SK-N-SH (cell line): ENCODE measurements around the gene KRT6B. TPM values are rescaled to one million over a fixed set of nuclear protein-coding genes. Genes with fewer than 3 reads are reported as not detected.

Experiments used
- CTCF ChIA-PET: fragments of 300-600, 350-600 bp; formaldehyde crosslinking; extraction: SDS; loops from one replicate; lab custom pipeline; 2021; lab: Yijun Ruan, JAX
- POLR2A ChIA-PET: fragments of 350-600 bp; sonication (Branson Sonifier 250); formaldehyde crosslinking; extraction: SDS; loops from one replicate; lab custom pipeline; 2020; ENCODE audit warnings: antibody characterized with exemption, inconsistent platforms; lab: Yijun Ruan, JAX
- DNase-seq: peaks from one replicate; pipeline ENCODE4 v3.0.0; 2012
- H2AFZ ChIP-seq: fragments of 200-600 bp; sonication (generic); 2 replicates; pipeline ENCODE4 v1.8.1; 2016; ENCODE audit warnings: antibody characterized with exemption, mild to moderate bottlenecking, low read depth
- H3F3A ChIP-seq: fragments of 200-600 bp; sonication (generic); replicated peaks from 2 replicates; pipeline ENCODE3; 2016; ENCODE audit warnings: antibody characterized with exemption, mild to moderate bottlenecking; ENCODE audit not compliant: insufficient read depth
- H3K27ac ChIP-seq, 2 experiments: fragments of 200-500 bp in 1 of 2; fragments of 200-600 bp in 1 of 2; sonication (Bioruptor generic) in 1 of 2; sonication (generic), shearing (Covaris generic) in 1 of 2; 2 replicates each; pipeline versions ENCODE4 v1.5.1 to v1.6.1; 2014 to 2016; ENCODE audit warnings: low read depth in 2 of 2, inconsistent platforms in 1 of 2, low read length in 1 of 2, mild to moderate bottlenecking in 1 of 2, mixed read lengths in 1 of 2
- H3K27me3 ChIP-seq: fragments of 200-600 bp; sonication (generic), shearing (Covaris generic); 2 replicates; pipeline ENCODE4 v1.6.1; 2016; ENCODE audit warnings: mixed run types; ENCODE audit not compliant: insufficient read depth
- H3K36me3 ChIP-seq, 2 experiments: fragments of 200-500 bp in 1 of 2; fragments of 200-600 bp in 1 of 2; sonication (Bioruptor generic) in 1 of 2; sonication (generic) in 1 of 2; replicated peaks in 1 of 2; 2 replicates each; pipeline versions ENCODE3 to v1.5.1; 2014 to 2016; ENCODE audit warnings: low read length in 1 of 2, mild to moderate bottlenecking in 1 of 2; ENCODE audit not compliant: insufficient read depth in 2 of 2, control insufficient read depth in 1 of 2
- H3K4me1 ChIP-seq, 2 experiments: fragments of 200-500 bp in 1 of 2; fragments of 200-600 bp in 1 of 2; sonication (Bioruptor generic) in 1 of 2; sonication (generic), shearing (Covaris generic) in 1 of 2; 2 replicates each; pipeline versions ENCODE4 v1.5.1 to v1.6.1; 2014 to 2016; ENCODE audit warnings: low read depth in 1 of 2, low read length in 1 of 2, mixed run types in 1 of 2; ENCODE audit not compliant: insufficient read depth in 2 of 2, control insufficient read depth in 1 of 2
- H3K4me2 ChIP-seq: fragments of 200-600 bp; sonication (generic), shearing (Covaris generic); 2 replicates; pipeline ENCODE4 v1.6.1; 2017; ENCODE audit warnings: mixed run types
- H3K4me3 ChIP-seq, 2 experiments: fragments of 200-500 bp in 1 of 2; fragments of 200-600 bp in 1 of 2; sonication (Bioruptor generic) in 1 of 2; sonication (generic), shearing (Covaris generic) in 1 of 2; 2 replicates each; pipeline versions ENCODE4 v1.5.1 to v1.8.1; 2014 to 2016; ENCODE audit warnings: low read depth in 2 of 2, inconsistent platforms in 1 of 2, low read length in 1 of 2, mild to moderate bottlenecking in 1 of 2, mixed read lengths in 1 of 2, moderate library complexity in 1 of 2
- H3K79me2 ChIP-seq: fragments of 200-600 bp; sonication (generic); 2 replicates; pipeline ENCODE4 v1.8.1; 2017; ENCODE audit warnings: mild to moderate bottlenecking; ENCODE audit not compliant: insufficient read depth
- H3K9ac ChIP-seq: fragments of 200-600 bp; sonication (generic); 2 replicates; pipeline ENCODE4 v1.6.1; 2017; ENCODE audit warnings: mixed run types
- H3K9me2 ChIP-seq: fragments of 200-600 bp; sonication (generic); 2 replicates; pipeline ENCODE4 v1.6.1; 2017; ENCODE audit warnings: mixed run types
- H3K9me3 ChIP-seq: fragments of 200-600 bp; sonication (generic); 2 replicates; pipeline ENCODE4 v1.6.1; 2017; ENCODE audit warnings: mixed run types, mild to moderate bottlenecking, moderate library complexity
- H4K20me1 ChIP-seq: fragments of 200-600 bp; sonication (generic); 2 replicates; pipeline ENCODE4 v1.6.1; 2017; ENCODE audit warnings: mild to moderate bottlenecking, mixed run types; ENCODE audit not compliant: insufficient read depth
- CHD2 ChIP-seq: fragments of 150-350 bp; IDR thresholded peaks from 2 replicates; pipeline ENCODE4 v1.6.1; 2018; ENCODE audit warnings: low read length; ENCODE audit not compliant: partially characterized antibody
- ELF1 ChIP-seq: IDR thresholded peaks from 2 replicates; pipeline ENCODE4 v1.4.0; 2012
- EP300 ChIP-seq, 2 experiments: IDR thresholded peaks; 2 replicates each; pipeline versions ENCODE4 v1.4.0 to v1.6.1; 2012; ENCODE audit warnings: borderline replicate concordance in 1 of 2, low read depth in 1 of 2, low read length in 1 of 2
- EZH2phosphoT487 ChIP-seq: fragments of 200-600 bp; sonication (generic); IDR thresholded peaks from 2 replicates; pipeline ENCODE4 v1.6.1; 2017; ENCODE audit warnings: low read depth, mixed run types, mild to moderate bottlenecking, antibody characterized with exemption, moderate library complexity, borderline replicate concordance
- FOXJ3 ChIP-seq: sonication (generic); formaldehyde crosslinking; IDR thresholded peaks from 2 replicates; pipeline ENCODE4 v1.5.1; 2020; ENCODE audit warnings: mild to moderate bottlenecking, missing genetic modification reagents
- FOXM1 ChIP-seq: IDR thresholded peaks from 2 replicates; pipeline ENCODE4 v1.4.0; 2012; ENCODE audit warnings: low read depth, mild to moderate bottlenecking
- GATA2 ChIP-seq: sonication (generic); formaldehyde crosslinking; IDR thresholded peaks from 2 replicates; pipeline ENCODE4 v1.5.0; 2020; ENCODE audit warnings: mild to moderate bottlenecking, missing genetic modification reagents
- JUND ChIP-seq: IDR thresholded peaks from 2 replicates; pipeline ENCODE4 v1.4.0; 2012
- MEF2A ChIP-seq: IDR thresholded peaks from 2 replicates; pipeline ENCODE4 v1.4.0; 2012; ENCODE audit warnings: low read depth, borderline replicate concordance
- NFIC ChIP-seq: IDR thresholded peaks from 2 replicates; pipeline ENCODE4 v1.4.0; 2012; ENCODE audit warnings: borderline replicate concordance
- POLR2AphosphoS5 ChIP-seq: IDR thresholded peaks from 2 replicates; pipeline ENCODE4 v1.6.1; 2012; ENCODE audit warnings: low read depth, low read length
- RFX5 ChIP-seq: IDR thresholded peaks from 2 replicates; pipeline ENCODE4 v1.6.1; 2012; ENCODE audit warnings: mild to moderate bottlenecking, improper control_type of control experiment, low read length
- RXRA ChIP-seq: IDR thresholded peaks from 2 replicates; pipeline ENCODE4 v1.4.0; 2012; ENCODE audit warnings: low read depth, mild to moderate bottlenecking, borderline replicate concordance
- SMC3 ChIP-seq: IDR thresholded peaks from 2 replicates; pipeline ENCODE4 v1.6.1; 2012; ENCODE audit warnings: low read depth, low read length, improper control_type of control experiment
- TEAD4 ChIP-seq: IDR thresholded peaks from 2 replicates; pipeline ENCODE4 v1.4.0; 2012; ENCODE audit warnings: mild to moderate bottlenecking, borderline replicate concordance; ENCODE audit not compliant: insufficient read depth
- whole genome bisulfite sequencing: methylation state at CpG from one replicate; pipeline ENCODE4 v1.1.6; 2017; ENCODE audit warnings: low lambda C conversion rate; 5-methylcytosine and 5-hydroxymethylcytosine counted together
- polyA plus RNA-seq, 3 experiments: library from polyadenylated mRNA; depleted of rRNA; stranded (reverse); fragments of >200 nt; gene quantifications; 2 replicates each; pipeline ENCODE4 v1.2.3, GENCODE V29; 2012
- TF ChIP-seq, protein P1 (sequence below): IDR thresholded peaks from 2 replicates; pipeline ENCODE4 v1.6.1; 2012; ENCODE audit warnings: mild to moderate bottlenecking, low read depth, low read length, moderate library complexity
- TF ChIP-seq, protein P2 (sequence below): fragments of 150-350 bp; IDR thresholded peaks from 2 replicates; pipeline ENCODE4 v1.6.1; 2017; ENCODE audit warnings: antibody characterized with exemption, low read length, low read depth, borderline replicate concordance
- TF ChIP-seq, protein P3 (sequence below): fragments of 150-350 bp; IDR thresholded peaks from 2 replicates; pipeline ENCODE4 v1.6.1; 2016; ENCODE audit warnings: mild to moderate bottlenecking, low read depth, low read length
- TF ChIP-seq, protein P4 (sequence below): IDR thresholded peaks from 2 replicates; pipeline ENCODE4 v1.4.0; 2012; ENCODE audit warnings: low read depth, borderline replicate concordance

KRT6B gene
- polyA plus RNA-seq, 1 of the 3 experiments (the other 2 are of a cell fraction) = not detected

DNA sequence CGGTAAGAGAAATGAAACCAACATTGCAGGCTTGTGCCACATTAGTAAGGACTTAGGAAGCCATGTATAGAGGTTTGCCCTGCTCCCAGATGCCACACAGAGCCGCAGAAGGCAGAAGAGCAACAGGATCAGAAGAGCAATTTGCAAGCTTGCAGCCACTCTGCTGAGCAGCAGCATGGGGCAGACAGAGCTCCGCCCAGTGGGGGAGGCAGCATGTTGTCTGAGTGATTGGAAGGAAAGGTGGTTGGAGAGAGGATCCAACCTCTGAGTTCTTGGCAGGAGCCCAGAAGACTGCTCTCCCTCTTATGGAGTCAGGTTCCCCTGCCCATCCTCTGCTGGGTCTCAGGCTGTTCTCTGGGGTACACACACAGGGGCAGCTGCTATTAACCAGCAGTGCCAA, 43.4 kb upstream of the KRT6B start:
- WGBS = 32% methylated on average over 3 of the region's 3 CpGs
- POLR2A ChIA-PET = no interaction called here
- no peak for DNase-seq

More for the DNA sequence above, 43.4 kb upstream of the KRT6B start:
- TF ChIP-seq MEF2A (no peak), RFX5 (no peak), EZH2phosphoT487 (no peak), EP300 (IDR thresholded peaks at IDR 0.05; ENCODE audit: borderline replicate concordance in 1 of 2, low read depth in 1 of 2, low read length in 1 of 2) (no peak), SMC3 (no peak), GATA2 (CRISPR knock-in tag) (no peak), NFIC (no peak), FOXM1 (no peak), ELF1 (no peak), CHD2 (no peak), FOXJ3 (CRISPR knock-in tag) (no peak), TEAD4 (no peak), RXRA (no peak), POLR2AphosphoS5 (no peak), JUND (no peak)
- TF ChIP-seq, protein P1, sequence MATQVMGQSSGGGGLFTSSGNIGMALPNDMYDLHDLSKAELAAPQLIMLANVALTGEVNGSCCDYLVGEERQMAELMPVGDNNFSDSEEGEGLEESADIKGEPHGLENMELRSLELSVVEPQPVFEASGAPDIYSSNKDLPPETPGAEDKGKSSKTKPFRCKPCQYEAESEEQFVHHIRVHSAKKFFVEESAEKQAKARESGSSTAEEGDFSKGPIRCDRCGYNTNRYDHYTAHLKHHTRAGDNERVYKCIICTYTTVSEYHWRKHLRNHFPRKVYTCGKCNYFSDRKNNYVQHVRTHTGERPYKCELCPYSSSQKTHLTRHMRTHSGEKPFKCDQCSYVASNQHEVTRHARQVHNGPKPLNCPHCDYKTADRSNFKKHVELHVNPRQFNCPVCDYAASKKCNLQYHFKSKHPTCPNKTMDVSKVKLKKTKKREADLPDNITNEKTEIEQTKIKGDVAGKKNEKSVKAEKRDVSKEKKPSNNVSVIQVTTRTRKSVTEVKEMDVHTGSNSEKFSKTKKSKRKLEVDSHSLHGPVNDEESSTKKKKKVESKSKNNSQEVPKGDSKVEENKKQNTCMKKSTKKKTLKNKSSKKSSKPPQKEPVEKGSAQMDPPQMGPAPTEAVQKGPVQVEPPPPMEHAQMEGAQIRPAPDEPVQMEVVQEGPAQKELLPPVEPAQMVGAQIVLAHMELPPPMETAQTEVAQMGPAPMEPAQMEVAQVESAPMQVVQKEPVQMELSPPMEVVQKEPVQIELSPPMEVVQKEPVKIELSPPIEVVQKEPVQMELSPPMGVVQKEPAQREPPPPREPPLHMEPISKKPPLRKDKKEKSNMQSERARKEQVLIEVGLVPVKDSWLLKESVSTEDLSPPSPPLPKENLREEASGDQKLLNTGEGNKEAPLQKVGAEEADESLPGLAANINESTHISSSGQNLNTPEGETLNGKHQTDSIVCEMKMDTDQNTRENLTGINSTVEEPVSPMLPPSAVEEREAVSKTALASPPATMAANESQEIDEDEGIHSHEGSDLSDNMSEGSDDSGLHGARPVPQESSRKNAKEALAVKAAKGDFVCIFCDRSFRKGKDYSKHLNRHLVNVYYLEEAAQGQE = no peak
- TF ChIP-seq, protein P2, sequence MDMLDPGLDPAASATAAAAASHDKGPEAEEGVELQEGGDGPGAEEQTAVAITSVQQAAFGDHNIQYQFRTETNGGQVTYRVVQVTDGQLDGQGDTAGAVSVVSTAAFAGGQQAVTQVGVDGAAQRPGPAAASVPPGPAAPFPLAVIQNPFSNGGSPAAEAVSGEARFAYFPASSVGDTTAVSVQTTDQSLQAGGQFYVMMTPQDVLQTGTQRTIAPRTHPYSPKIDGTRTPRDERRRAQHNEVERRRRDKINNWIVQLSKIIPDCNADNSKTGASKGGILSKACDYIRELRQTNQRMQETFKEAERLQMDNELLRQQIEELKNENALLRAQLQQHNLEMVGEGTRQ = no peak
- TF ChIP-seq, protein P3, sequence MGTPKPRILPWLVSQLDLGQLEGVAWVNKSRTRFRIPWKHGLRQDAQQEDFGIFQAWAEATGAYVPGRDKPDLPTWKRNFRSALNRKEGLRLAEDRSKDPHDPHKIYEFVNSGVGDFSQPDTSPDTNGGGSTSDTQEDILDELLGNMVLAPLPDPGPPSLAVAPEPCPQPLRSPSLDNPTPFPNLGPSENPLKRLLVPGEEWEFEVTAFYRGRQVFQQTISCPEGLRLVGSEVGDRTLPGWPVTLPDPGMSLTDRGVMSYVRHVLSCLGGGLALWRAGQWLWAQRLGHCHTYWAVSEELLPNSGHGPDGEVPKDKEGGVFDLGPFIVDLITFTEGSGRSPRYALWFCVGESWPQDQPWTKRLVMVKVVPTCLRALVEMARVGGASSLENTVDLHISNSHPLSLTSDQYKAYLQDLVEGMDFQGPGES = no peak
- TF ChIP-seq, protein P4, sequence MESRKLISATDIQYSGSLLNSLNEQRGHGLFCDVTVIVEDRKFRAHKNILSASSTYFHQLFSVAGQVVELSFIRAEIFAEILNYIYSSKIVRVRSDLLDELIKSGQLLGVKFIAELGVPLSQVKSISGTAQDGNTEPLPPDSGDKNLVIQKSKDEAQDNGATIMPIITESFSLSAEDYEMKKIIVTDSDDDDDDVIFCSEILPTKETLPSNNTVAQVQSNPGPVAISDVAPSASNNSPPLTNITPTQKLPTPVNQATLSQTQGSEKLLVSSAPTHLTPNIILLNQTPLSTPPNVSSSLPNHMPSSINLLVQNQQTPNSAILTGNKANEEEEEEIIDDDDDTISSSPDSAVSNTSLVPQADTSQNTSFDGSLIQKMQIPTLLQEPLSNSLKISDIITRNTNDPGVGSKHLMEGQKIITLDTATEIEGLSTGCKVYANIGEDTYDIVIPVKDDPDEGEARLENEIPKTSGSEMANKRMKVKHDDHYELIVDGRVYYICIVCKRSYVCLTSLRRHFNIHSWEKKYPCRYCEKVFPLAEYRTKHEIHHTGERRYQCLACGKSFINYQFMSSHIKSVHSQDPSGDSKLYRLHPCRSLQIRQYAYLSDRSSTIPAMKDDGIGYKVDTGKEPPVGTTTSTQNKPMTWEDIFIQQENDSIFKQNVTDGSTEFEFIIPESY = no peak
- Histone ChIP-seq H3K9me2 (no peaks in the 10 kb centered on the region), H3K27ac (no peak overlapping the region), H3K27me3 (peaks cover 45% of the 10 kb centered on the region; the same call in 1 of the 2 replicates), H3K9me3 (no peaks in the 10 kb centered on the region), H3K4me1 (no peaks in the 10 kb centered on the region; a peak in 1 of 4 replicates), H3K4me2 (no peak overlapping the region), H3K36me3 (no peaks in the 10 kb centered on the region), H4K20me1 (no peaks in the 10 kb centered on the region), H3K4me3 (no peak overlapping the region), H3F3A (no peaks in the 10 kb centered on the region), H2AFZ (no peak overlapping the region), H3K79me2 (no peaks in the 10 kb centered on the region), H3K9ac (no peak overlapping the region)
- CTCF ChIA-PET = interaction anchor here (1.0 to 1.4 kb wide), 2 partner anchors 11 to 339 kb away, joined by 3 to 5 read pairs; no protein-coding TSS in a partner anchor
